Measurements from ENCODE around the gene RUFY1.

The RUFY1 gene

GRCh38 chr5:179605026-179605833 lies 54.9 kb downstream of the RUFY1 start:
- no peak for DNase-seq

- DNase-seq: no peak
These were observed 55.9 kb downstream of the RUFY1 start for GRCh38 chr5:179606071-179606909.

- DNase-seq: no peak
These were observed 56.5 kb downstream of the RUFY1 start for GRCh38 chr5:179606910-179607159.

- DNase-seq: no peak
These were observed 57.0 kb downstream of the RUFY1 start for GRCh38 chr5:179607160-179607931.

GRCh38 chr5:179608131-179608581 lies 57.8 kb downstream of the RUFY1 start:
- no peak for DNase-seq

GRCh38 chr5:179609834-179610108 lies 59.4 kb downstream of the RUFY1 start:
- DNase-seq: no peak

GRCh38 chr5:179610109-179610902 lies 60.0 kb downstream of the RUFY1 start:
- DNase-seq: no peak

- no peak for DNase-seq
These were observed 60.5 kb downstream of the RUFY1 start for GRCh38 chr5:179610903-179611265.

GRCh38 chr5:179612577-179613459 lies 62.5 kb downstream of the RUFY1 start:
- no peak for DNase-seq

GRCh38 chr5:179613460-179614071 lies 63.2 kb downstream of the RUFY1 start:
- DNase-seq: no peak

GRCh38 chr5:179614745-179615144 lies 64.4 kb downstream of the RUFY1 start:
- no peak for DNase-seq

- DNase-seq: no peak
These were observed 64.8 kb downstream of the RUFY1 start for GRCh38 chr5:179615203-179615602.

GRCh38 chr5:179616002-179616594 lies 65.7 kb downstream of the RUFY1 start:
- no peak for DNase-seq

GRCh38 chr5:179617930-179618329 lies 67.6 kb downstream of the RUFY1 start:
- no peak for DNase-seq

- DNase-seq: no peak
These were observed 68.7 kb downstream of the RUFY1 start for GRCh38 chr5:179618923-179619554.

GRCh38 chr5:179619776-179620175 lies 69.4 kb downstream of the RUFY1 start:
- DNase-seq: no peak

- no peak for DNase-seq
These were observed 69.9 kb downstream of the RUFY1 start for GRCh38 chr5:179620293-179620692.

GRCh38 chr5:179620703-179621350 lies 70.5 kb downstream of the RUFY1 start:
- no peak for DNase-seq

GRCh38 chr5:179621551-179622214 lies 71.3 kb downstream of the RUFY1 start:
- no peak for DNase-seq

Measured in KG1 (cell line).